Left ventricle myocardium inferior (tissue), 1 donor: ENCODE measurements around the gene CSAD. TPM values are rescaled to one million over a fixed set of nuclear protein-coding genes. Genes with fewer than 3 reads are reported as not detected.
"Not testable (repeated sequence)": the region's sequence is repeated elsewhere in the genome, so short reads cannot be mapped to it uniquely, and the experiment has no call there.

Experiments
- DNase-seq: peaks from one replicate; pipeline ENCODE4 v3.0.0-alpha.2; 2020
- H3K27ac ChIP-seq: fragments of 200-600 bp; replicated peaks from 2 replicates; pipeline ENCODE4 v1.8.0; 2021
- H3K27me3 ChIP-seq: fragments of 200-600 bp; 2 replicates; pipeline ENCODE4 v1.8.0; 2021; ENCODE audit warnings: low read depth
- H3K36me3 ChIP-seq: fragments of 200-600 bp; 2 replicates; pipeline ENCODE4 v1.8.0; 2021
- H3K4me1 ChIP-seq: fragments of 200-600 bp; 2 replicates; pipeline ENCODE4 v1.8.0; 2021
- H3K4me3 ChIP-seq: fragments of 200-600 bp; 2 replicates; pipeline ENCODE4 v1.8.0; 2021; ENCODE audit warnings: mild to moderate bottlenecking, moderate library complexity
- H3K9me3 ChIP-seq: fragments of 200-600 bp; replicated peaks from 2 replicates; pipeline ENCODE4 v1.8.0; 2021
- intact Hi-C: fragments of 100-400 bp; cut with micrococcal nuclease; formaldehyde crosslinking; loops from one replicate; pipeline ENCODE4 v1.11.0; 2022
- total RNA-seq: library from RNA; stranded (reverse); fragmentation: NEBNext Ultra II Directional; extraction: Animal tissue kit (Norgen Biotek cat#: 25700); gene quantifications from one replicate; pipeline ENCODE4 v1.2.1, GENCODE V29; 2021
- TF ChIP-seq, protein P1 (sequence below): fragments of 200-600 bp; IDR thresholded peaks from 2 replicates; pipeline ENCODE4 v1.8.0; 2021; ENCODE audit warnings: antibody characterized with exemption, mild to moderate bottlenecking, borderline replicate concordance
- donor health status: DM: no; HTN: yes; CAD: no; lungs with severe emphysema.

The CSAD gene
- total RNA-seq, 1 donor from 2014 or later = 12.2 TPM

DNA sequence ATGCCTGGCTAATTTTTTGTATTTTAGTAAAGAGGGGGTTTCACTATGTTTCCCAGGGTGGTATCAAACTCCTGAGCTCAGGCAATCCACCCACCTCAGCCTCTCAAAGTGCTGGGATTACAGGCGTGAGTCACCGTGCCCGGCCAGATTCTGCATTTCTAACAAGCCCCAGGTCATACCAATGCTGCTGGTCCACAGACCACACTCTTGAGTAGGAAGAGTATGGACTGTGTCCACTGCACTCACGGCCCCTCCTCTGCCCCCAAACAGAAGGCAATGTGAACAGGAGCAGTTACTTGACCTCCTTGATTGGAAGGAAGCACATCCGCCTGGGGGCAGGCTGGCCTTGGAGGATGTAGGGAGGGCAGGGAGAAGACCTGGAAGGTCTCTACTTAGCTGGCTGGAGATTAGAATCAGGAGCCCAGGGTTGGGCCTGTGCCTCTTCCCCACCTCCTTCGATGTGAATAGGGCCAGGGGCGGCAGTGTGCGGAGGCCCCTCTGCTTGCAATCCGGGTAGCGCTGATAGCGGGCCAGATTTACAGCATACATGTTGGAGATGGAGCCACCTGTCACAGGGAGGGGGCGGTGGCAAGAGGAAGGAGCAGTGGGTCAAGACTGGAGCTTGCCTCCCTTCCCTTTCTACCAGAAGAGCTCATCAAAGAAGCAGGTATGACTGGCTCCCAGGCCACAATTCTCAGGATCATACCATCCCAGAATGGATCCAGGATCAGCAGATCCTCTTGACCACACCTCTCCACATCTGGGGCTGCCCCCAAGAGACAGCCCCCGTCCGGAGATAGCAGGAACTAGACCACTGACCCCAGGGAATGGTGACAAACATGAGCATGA is 9.6 kb downstream of the CSAD start:
- H3K36me3 ChIP-seq = peaks cover 33% of the 10 kb centered on the region
- H3K4me3 ChIP-seq = no peak overlapping the region
- TF ChIP-seq, protein P1, sequence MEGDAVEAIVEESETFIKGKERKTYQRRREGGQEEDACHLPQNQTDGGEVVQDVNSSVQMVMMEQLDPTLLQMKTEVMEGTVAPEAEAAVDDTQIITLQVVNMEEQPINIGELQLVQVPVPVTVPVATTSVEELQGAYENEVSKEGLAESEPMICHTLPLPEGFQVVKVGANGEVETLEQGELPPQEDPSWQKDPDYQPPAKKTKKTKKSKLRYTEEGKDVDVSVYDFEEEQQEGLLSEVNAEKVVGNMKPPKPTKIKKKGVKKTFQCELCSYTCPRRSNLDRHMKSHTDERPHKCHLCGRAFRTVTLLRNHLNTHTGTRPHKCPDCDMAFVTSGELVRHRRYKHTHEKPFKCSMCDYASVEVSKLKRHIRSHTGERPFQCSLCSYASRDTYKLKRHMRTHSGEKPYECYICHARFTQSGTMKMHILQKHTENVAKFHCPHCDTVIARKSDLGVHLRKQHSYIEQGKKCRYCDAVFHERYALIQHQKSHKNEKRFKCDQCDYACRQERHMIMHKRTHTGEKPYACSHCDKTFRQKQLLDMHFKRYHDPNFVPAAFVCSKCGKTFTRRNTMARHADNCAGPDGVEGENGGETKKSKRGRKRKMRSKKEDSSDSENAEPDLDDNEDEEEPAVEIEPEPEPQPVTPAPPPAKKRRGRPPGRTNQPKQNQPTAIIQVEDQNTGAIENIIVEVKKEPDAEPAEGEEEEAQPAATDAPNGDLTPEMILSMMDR = no peak
- no peaks in the 10 kb centered on the region for H3K27me3 ChIP-seq
- H3K9me3 ChIP-seq = no peaks in the 10 kb centered on the region
- no peak for DNase-seq
- peaks cover 8% of the 10 kb centered on the region for H3K4me1 ChIP-seq
- no peak overlapping the region for H3K27ac ChIP-seq
- intact Hi-C loops = no loop called here

DNA sequence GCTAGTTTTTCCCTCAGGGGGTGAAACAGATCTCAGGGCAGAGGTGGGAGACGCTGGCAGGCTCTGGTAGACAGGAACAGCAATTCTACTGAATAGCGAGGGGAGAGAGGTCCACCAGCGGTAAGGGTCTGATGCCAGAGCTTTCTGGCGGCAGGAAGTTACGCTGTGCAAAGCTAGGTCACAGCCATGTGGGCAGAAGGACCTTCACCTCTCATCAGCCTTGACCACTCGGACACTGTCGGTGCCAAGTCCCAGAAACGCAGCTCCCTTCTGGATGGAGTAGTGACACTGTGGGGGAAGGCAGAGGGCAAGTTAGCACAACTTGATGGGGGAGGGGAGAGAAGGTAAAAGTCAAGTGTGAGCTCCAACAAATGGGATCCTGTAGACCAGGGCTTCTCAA is 10.5 kb downstream of the CSAD start:
- Histone ChIP-seq H3K36me3 (peaks cover 33% of the 10 kb centered on the region), H3K4me3 (no peak overlapping the region), H3K9me3 (no peaks in the 10 kb centered on the region), H3K4me1 (peaks cover 5% of the 10 kb centered on the region), H3K27me3 (no peaks in the 10 kb centered on the region), H3K27ac (no peak overlapping the region)
- TF ChIP-seq, protein P1 = no peak
- DNase-seq = no peak
- intact Hi-C loops = no loop called here

DNA sequence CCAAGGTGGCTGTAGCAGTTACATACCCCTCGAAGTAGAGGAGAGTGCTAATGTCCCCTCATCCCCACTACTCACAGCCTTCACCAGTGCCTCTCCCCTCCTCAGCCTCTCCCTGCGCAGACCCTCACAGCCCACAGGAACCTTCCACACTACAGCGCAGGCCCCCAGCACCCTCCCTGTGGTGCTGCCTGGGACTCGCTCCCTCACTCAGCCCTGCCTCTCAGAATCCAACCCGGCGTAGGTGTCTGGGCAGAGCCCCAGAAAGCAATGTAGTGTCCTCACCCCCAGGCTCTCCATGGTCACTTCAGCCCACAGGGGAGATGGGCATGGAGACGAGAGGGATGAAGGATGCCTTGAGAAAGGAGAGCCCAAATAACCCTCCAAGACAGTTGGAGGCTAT is 11.1 kb downstream of the CSAD start:
- H3K4me1 ChIP-seq = no peaks in the 10 kb centered on the region
- H3K27me3 ChIP-seq = no peaks in the 10 kb centered on the region
- no peak overlapping the region for H3K4me3 ChIP-seq
- H3K36me3 ChIP-seq = peaks cover 33% of the 10 kb centered on the region
- H3K9me3 ChIP-seq = no peaks in the 10 kb centered on the region
- TF ChIP-seq, protein P1 = no peak
- no peak overlapping the region for H3K27ac ChIP-seq
- no peak for DNase-seq
- intact Hi-C loops = no loop called here

DNA sequence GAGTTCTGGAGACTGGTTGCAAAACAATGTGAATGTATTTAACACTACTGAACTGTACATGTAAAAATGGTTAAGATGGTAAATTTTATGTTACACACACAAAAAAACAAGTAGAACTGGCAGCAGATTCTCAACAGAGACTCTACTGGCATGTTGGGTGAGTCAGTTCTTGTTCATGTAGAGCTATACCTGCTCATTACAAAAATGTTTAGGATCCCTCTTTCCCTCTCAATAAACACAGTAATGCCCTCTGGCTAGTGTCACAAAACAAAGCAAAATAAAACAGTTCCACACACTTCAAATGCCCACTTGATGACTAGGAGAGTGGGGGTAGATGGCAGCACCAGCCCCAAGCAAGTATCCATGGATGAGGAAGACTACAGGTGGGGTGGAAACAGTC is 13.9 kb downstream of the CSAD start:
- TF ChIP-seq, protein P1 = no peak
- H3K4me1 ChIP-seq = no peaks in the 10 kb centered on the region
- H3K4me3 ChIP-seq = no peak overlapping the region
- intact Hi-C loops = no loop called here
- no peak for DNase-seq
- no peaks in the 10 kb centered on the region for H3K9me3 ChIP-seq
- H3K36me3 ChIP-seq = peaks cover 23% of the 10 kb centered on the region
- no peak overlapping the region for H3K27ac ChIP-seq
- H3K27me3 ChIP-seq = no peaks in the 10 kb centered on the region

DNA sequence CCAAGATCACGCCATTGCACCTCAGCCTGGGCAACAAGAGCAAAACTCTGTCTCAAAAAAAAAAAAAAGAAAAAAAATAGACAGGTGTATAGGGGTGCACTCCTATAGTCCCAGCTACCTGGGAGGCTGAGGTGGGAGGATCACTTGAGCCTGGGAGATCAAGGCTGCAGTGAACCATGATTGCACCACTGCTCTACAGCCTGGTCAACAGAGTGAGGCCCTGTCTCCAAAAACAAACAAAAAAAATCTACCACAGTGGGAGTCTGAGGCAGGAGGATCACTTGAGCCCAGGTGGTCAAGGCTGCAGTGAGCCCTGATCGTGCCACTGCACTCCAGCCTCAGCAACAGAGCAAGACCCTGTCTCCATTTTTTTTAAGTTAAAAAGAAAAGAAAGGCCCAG is 17.7 kb downstream of the CSAD start:
- intact Hi-C loops = loop anchor here (5.0 kb wide), 1 partner anchor 34 kb away; no protein-coding TSS in a partner anchor

More for the DNA sequence above, 17.7 kb downstream of the CSAD start:
- H3K27ac ChIP-seq, H3K4me1 ChIP-seq, DNase-seq, H3K4me3 ChIP-seq, H3K27me3 ChIP-seq, H3K9me3 ChIP-seq, H3K36me3 ChIP-seq: not testable (repeated sequence)
